ENCODE data around the gene SF3A2.
"Not testable (repeated sequence)": the region's sequence is repeated elsewhere in the genome, so short reads cannot be mapped to it uniquely, and the experiment has no call there.

Gene SF3A2, protein sequence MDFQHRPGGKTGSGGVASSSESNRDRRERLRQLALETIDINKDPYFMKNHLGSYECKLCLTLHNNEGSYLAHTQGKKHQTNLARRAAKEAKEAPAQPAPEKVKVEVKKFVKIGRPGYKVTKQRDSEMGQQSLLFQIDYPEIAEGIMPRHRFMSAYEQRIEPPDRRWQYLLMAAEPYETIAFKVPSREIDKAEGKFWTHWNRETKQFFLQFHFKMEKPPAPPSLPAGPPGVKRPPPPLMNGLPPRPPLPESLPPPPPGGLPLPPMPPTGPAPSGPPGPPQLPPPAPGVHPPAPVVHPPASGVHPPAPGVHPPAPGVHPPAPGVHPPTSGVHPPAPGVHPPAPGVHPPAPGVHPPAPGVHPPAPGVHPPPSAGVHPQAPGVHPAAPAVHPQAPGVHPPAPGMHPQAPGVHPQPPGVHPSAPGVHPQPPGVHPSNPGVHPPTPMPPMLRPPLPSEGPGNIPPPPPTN

DNA sequence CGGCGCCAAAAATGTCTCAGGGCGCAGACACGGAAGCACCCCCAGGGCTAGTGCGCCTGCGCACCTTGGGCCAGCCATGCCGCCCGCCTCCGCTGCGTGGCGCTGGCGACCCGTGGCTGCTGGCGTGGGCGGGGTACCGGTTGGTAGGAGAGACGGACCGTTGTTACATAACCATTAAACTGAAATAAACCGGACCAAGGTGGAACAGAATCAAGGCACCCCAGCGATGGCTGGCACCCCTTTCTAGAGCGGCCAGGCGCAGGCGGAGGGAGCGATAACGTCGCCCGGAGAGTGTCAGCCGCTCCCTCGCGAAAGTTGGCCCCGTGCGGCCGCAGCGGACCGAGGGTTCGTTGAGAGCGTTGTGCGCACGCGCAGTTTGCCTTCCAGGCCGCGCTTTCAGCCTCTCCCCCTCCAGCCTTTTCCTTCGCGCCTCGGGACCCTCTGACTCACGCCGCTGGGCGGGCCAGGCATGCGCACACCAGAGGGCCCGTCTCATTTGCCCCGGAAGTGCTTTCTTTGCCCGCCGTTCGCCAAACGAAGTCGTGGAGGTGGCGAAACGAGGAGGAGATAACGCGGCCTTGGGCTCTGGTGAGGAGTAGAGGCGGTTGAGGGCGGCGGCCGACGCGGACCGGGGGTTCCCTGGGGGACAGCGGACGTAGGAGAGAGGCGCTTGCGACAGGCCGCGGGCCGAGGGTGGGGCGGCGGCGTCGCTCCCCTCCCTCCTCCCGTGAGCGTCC lies at the start of gene SF3A2, which contains the start of gene PLEKHJ1:
SF3A2 (plus strand) TSS at position 511 of the 737 bp plus-strand sequence. CDS start 6,595 bp downstream, outside the sequence.
PLEKHJ1 (minus strand) TSS at position 16 of the 737 bp plus-strand sequence. CDS start 81 bp downstream, outside the sequence.
- peak; percentile 96 for DNase-seq (ENCODE audit: low read depth)

DNA sequence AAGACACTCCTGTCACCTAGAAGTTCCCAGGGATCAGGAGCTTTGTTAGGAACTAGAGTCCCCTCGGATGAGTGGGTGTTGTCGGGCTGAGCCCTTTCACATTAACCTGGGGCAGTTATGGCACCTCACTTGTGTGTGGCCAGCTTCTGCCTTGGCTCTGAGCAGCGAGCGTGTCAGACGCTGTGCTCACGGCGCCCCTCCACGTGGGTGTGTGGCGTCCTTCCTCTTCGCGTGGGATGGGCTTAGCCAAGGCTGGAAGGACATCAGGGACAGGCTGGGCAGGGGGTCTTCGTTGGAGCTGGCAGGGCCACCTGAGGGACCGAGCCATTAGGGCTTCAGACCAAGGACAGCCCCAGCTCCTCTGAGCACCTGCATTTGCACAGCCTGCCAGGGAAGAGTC lies 49.5 kb upstream of the SF3A2 start:
- no peak for DNase-seq (ENCODE audit: low read depth)

DNA sequence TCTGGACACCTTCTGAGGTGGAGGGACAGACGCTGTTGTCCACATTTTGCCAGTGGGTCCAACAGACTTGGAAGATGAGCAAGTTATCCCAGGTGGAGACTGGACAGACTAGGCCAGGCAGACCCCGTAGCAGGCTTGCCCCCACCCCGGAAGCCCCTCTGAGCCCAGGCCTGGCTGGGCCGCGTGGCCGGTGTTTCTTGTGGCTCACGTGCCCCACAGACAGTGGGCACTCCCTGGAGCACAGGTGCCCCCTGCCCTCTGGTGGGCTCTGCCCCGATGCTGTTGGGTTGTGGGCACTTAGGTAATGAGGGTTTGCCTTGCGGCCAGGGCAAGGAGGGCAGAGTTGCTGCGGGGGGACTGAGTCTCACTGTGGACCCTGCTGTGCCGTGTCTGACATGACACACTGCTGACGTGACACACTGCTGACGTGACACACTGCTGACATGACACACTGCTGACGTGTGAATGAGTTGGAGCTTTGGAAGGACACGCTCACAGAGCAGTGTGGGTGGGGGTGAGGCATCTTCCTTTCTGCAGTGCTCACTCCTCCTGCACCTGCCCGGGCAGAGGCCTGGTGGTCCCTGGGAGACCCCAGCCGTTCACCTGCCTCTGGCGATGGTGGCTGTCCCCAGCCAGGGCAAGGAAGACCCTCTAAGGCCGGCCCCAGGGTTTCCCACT lies 47.8 kb upstream of the SF3A2 start:
- no peak for DNase-seq (ENCODE audit: low read depth)

DNA sequence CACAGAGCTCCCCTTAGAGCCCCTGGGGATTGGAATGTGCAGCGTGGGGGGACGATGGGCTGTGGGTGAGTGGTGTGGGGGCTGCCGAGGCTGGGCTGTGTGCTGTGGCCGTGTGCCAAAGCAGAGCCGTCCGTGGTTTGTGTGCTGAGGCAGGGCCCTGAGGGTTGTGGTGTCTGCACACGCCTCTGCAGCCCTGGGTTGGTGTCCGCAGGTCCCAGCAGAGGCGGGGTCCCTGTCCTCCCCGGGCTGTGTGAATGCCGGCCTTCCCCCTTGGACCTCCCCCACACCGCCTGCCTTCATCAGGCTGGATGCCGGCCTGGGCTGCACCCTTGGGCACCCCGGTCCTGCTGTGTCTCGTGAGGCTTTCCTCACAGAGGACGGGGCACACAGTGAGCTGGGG lies 46.7 kb upstream of the SF3A2 start:
- DNase-seq (ENCODE audit: low read depth): no peak

DNA sequence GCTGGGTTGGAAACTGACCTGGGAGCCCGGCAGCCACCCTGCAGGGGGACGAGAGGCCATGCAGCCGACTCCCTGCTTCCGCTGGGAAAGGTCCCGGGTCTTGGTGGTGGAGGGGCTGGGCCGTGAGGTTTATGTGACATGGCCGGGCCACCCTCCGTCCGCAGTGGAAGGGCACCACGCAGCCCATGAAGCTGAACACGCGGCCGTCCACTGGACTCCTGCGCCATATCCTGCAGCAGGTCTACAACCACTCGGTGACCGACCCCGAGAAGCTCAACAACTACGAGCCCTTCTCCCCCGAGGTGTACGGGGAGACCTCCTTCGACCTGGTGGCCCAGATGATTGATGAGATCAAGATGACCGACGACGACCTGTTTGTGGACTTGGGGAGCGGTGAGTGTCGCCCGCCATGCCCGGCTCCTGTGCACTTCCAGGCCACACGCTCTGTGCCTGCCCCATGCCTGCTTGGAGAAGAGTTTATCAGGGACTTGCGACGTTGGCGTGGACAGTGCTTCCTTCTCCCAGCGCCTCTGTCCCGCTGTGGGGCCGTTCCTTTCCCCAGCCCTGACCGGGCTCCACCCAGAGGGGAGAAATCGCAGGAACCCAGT lies 45.7 kb upstream of the SF3A2 start:
- no peak for DNase-seq (ENCODE audit: low read depth)

DNA sequence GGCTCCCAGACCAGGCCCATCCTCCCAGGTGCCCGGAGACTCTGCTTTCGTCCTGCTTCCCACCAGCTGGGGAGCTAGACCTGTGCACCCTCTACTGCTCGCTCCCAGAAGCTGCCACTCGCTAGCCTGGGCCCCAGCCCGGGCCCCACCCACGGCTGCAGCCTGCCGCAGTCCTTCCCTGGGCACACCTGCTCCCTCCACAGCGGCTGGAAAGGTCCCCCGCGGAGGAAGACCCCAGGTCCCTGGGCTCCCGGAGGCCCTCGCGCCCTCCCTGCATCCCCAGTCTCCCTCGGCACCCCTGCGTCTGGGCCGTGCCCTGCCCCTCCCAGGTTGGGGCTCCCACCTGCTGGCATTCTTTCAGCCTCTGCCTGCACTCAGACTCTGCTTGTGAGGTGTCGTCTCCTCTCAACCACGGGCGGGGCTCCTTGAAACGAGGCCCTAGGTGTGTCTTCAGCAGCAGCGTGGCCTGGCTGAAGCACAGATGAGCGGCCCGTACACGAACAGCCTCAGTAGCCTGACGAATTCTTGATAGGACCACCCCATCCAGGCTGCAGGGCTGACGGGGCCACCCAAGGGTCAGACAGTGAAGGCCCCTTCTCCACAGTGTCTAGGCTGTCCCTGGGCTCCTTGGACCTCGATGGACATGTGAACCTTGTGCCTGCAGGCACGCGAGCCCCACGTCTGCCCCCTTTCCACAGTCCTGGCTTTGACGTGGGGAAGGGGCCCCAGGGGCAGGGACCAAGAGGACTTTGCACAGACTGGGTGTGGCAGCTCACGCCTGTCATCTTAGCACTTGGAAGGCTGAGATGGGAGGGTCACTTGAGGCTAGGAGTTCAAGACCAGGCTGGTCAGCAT lies 44.9 kb upstream of the SF3A2 start:
- DNase-seq (ENCODE audit: low read depth): no peak

DNA sequence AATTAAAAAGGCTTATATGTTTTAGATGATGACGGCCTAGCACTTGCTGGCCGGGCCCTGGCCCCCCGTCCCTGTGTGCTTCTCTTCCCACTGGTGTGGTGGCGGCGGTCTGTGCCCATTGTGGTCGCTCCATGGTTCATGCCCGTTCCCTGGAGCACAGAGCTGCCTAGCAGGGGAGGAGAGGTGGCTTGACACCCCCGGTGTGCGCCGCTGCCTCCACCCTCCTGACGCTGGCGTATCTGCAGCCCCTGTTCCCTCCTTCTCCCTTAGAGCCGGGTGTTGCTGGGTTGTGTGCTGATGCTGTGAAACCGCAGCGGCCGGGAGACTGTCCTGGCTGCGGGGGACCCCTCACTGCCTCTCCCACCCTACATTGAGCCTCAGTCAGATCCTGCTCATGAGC lies 43.8 kb upstream of the SF3A2 start:
- DNase-seq (ENCODE audit: low read depth): no peak

DNA sequence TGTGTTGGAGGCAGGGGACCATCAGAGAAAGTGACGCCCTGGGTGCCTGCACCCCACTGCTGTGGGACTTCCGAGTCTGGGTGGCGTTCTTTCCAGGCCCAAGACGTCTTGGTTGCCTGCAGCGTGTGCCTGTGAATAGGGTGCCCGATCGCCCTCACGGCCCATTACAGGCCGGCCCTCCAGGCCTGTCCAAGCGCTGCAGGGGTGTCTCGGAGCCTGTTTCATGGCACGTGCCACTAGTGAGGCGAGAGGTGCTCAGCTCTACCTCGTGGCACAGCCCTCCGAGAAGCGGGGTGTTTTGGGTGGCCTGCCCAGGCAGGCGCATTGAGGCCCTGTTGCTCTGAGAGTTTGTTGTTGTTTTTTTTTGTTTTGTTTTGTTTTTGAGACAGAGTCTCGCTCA lies 42.8 kb upstream of the SF3A2 start:
- no peak for DNase-seq (ENCODE audit: low read depth)

DNA sequence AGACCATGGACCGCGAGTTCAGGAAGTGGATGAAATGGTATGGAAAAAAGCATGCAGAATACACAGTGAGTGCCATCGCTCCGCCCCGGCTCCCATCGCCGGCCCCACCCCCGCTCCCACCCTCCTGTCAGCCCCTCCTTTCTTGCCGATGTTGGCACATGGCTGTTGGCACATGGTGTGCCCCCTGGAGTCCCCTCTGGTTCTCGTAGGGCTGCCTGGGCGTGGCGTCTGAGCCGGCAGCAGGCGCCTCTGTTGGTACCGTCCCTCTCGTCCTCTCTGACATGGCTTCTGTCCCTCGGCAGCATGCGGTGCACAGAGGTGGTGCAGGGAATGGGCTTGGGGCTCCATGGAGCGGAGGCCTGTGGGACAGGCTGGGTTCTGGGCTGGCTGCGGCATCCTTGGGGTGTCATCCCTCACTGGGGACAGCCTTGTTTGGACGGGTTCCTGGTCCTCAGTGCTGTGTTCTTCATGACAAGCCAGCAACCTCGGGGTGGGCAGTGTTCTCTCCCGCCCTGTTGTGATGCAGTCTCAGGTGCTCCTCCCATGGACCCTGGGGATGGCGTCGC lies 42.0 kb upstream of the SF3A2 start:
- DNase-seq (ENCODE audit: low read depth): no peak

DNA sequence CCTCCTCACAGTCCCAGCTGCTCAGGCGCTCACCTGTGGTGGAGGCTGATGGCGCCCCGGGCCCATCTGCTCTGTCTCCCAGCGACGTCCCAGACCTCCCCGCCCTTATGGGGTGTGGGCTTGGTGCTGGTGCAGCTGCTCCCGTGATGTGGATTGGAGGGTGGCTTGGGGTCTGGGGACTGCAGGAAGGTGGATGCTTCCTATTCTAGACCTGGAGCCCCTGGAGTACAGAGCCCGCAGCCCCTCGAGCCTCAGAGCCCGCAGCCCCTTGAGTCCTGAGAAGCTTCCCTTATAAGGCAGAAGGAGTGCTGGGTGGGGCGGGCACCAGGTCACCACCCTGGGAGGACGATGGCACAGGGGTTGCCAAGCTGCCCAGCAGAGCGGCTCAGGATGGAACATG lies 41.3 kb upstream of the SF3A2 start:
- no peak for DNase-seq (ENCODE audit: low read depth)

DNA sequence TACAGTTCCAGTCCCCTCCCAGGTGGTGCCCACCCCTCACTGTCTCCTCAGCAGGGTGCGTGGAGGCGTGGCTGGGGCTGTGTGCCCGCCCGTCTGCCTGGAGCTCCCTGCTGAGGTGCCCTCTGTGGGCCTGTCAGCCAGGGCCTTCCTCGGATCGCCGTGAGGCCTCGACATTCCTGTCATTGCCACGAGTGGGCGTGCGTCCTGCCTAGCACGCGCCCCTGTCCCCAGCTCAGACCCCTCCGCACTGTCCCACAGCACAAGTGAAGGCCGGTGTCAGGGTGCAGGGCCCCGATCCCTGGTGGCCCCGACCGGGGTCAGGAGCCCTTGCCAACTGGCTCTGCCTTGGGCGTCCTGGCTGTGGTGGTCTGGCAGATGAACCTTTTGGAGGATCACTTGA lies 40.7 kb upstream of the SF3A2 start:
- no peak for DNase-seq (ENCODE audit: low read depth)

DNA sequence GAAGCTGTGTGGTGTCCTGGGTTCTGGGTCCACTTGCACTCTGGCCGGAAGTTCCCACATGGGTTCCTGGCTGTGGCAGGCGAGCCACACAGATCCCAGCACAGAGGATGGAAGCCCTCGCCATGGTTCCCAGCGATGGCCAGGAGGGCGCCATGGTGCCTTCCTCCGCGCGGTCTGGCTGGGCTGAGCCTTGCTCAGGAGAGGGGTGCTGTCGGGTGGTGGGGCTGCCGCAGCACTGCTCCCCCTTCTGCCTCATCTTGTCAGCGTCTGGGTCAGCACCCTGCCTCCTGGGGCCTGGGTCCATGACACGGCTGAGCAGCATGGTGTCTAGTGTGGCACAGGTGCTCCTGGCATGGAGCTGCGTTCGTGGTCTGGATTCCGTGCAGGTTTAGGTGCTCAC lies 39.4 kb upstream of the SF3A2 start:
- no peak for DNase-seq (ENCODE audit: low read depth)

DNA sequence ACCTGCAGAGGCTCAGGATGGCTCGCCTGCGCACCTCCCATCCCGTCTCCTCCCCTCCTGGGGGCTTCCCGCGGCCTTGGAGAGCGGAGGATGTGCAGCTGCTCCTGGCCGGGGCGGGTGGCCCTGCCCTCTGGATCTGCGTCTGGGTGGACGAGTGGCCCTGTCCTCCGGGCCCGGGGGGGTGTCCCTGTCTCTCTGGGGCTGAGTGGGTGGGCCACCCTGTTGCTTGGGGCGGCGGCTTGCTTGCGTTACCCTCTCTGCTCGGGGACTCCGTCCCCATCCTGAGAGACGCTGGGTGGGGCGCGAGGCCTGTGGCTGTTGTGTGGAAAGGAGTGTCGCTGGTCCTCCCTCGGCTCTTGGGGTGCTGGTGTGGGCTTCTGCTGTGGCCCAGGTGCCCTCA lies 38.3 kb upstream of the SF3A2 start:
- no peak for DNase-seq (ENCODE audit: low read depth)

DNA sequence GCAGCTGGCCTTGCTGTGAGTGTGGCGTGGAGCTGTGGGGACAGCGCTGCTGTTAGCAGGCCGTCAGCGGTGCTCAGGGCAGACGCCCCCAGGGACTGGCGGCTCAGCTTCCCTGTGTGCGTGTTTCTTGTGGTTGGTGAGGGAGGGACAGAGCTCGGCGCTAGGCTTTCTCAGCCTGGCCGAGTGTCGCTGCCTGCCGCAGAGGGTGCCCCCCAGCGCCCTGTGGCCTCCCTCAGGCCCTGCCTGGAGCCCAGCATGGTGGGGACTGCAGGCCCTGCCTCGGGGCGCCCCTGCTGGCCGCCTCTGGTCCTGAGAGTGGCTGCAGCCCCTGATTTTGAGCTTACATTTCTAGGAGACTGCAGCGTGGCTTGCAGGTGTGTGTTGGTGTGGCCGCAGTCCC lies 37.4 kb upstream of the SF3A2 start:
- DNase-seq (ENCODE audit: low read depth): no peak

DNA sequence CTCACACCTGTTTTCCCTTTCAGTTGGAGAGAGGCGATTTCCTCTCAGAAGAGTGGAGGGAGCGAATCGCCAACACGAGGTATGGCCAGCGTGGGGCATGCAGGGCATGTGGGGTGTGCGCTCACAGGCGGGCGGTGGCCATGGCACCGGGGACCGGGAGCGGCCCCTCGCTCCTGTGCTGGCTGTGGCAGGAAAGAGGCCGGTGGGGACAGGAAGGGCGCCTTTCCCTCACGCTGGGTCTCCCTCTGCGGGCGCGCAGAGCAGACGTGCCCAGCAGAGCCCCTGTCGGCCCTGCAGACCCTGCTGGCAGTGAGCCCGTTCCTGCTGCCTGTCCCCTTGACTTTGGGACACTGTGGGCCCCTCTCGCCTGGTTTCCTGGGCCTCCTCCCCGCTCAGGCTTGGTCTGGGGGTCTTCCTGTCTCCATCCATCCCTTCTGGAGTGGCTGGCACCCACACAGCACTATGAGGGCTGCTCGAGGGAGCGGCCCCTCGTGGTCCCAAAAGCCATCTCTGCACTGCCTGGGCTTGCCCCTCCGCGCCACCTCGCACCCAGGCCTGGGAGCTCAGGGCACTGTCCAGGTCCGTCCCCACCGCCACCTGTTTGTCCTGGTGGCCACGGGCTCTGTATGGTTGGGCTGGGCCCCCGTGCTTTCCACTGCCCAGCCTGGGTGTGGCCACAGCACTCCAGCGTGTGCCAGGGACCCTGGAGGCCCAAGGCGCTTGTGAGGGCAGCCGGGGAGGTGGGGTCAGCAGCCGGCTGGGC lies 36.6 kb upstream of the SF3A2 start:
- no peak for DNase-seq (ENCODE audit: low read depth)

DNA sequence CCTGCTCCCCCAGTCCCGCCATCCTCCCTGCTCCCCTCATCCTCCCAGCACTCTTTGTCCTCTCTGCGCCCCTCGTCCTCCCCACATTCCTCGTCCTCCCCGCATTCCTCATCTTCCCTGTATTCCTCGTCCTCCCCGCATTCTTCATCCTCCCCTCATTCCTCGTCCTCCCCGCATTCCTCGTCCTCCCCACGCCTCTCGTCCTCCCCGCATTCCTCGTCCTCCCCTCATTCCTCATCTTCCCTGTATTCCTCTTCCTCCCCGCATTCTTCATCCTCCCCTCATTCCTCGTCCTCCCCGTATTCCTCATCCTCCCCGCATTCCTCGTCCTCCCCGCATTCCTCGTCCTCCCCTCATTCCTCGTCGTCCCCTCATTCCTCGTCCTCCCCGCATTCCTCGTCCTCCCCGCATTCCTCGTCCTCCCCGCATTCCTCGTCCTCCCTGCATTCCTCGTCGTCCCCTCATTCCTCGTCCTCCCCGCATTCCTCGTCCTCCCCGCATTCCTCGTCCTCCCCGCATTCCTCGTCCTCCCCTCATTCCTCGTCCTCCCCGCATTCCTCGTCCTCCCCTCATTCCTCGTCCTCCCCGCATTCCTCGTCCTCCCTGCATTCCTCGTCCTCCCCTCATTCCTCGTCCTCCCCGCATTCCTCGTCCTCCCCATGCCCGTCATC lies 35.9 kb upstream of the SF3A2 start:
- DNase-seq (ENCODE audit: low read depth): not testable (repeated sequence)

DNA sequence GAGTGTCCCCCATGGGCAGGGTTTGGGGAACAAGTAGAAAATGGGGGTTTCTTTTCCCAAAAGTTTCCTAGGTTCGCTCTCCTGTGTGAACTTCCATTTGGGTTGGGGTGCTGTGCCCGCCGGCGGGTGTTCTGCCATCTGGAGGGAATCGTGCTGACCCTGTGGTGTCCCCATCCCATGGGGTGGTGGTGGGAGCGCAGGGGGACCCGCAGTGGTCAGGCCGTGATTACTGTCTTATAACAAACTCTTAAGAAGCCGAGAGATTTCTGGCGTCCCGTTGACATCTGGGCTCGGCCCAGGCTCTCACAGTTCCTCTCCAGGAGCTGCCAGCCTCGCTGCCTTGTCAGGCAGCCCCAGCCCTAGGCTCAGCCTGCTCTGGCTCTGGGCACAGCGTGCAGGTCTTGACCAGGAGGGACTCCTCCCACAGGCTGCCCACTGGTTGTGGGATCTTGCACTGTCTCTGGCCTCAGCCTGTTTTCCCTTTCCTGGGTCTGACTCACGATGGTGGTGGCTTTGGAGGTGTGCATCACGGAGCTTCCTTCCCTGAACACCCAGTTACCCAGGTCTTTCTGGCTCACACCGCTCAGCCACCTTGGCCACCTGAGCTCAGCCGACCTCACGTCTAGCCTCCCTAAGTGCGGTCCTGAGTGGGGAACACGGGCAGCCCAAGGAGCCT lies 35.0 kb upstream of the SF3A2 start:
- peak; percentile 49 for DNase-seq (ENCODE audit: low read depth)

DNA sequence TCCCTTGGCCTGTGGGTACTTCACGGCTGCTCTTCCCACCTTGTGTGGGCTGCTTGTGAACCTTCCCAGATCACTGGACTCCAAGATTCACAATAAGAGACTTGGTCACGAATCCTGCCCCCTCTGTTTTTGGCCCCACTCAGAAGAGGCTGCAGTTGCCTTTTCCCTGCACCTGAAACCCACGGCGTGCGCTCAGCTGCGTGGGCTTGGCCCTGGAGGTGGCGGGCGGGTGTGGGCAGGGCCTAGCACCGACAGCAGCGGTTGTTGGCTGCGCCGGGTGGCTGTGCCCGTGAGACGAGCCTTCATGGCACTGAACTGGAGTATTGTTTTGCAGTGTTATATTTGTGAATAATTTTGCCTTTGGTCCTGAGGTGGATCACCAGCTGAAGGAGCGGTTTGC lies 34.3 kb upstream of the SF3A2 start:
- DNase-seq (ENCODE audit: low read depth): no peak

DNA sequence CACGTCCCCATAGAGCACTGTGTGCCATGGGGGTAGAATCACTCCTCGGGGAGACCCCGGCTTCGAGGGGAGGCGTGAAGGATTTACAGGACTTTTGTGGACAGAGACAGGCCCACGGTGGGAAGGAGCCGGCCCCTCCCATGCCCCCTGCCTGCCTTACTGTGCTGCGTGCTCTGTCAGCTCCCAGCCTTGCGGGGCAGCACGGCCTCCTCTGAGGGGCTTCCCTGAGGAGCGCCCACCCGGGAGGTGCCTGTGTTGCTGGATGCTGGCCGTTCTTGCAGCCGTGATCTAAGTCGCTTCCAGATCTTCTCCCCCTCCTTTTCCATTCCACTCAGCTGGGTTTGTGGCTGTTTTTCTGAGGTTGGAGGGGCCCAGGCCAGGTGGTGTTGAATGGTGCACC lies 29.6 kb upstream of the SF3A2 start:
- DNase-seq (ENCODE audit: low read depth): no peak

Data from amniotic epithelial cell (primary cell).